HG02571 (cell line): ENCODE measurements around the gene DNAH5.

Experiments
- ATAC-seq: cut with Tn5 transposase; IDR thresholded peaks from one replicate; pipeline ENCODE4 v1.9.1; 2021; ENCODE audit warnings: mild to moderate bottlenecking, moderate library complexity; ENCODE audit not compliant: unreplicated experiment

Gene DNAH5

DNA sequence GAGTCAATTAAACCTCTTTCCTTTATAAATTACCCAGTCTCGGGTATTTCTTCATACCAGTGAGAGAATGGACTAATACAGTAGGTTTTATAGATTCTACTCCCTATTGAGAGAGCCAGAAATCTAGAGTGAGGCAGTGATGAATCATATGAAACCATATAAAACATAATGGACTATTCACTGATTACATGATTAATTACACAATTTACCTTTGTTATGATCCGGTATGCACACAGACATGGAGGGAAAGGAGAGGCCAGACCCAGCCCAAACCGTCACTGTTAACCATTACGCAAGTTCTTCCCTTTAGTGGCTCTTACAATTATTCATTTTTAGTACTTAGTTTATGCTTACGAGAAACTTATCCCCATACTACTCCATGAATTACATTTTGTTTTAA is 205.0 kb downstream of the DNAH5 start:
- no peak for ATAC-seq

DNA sequence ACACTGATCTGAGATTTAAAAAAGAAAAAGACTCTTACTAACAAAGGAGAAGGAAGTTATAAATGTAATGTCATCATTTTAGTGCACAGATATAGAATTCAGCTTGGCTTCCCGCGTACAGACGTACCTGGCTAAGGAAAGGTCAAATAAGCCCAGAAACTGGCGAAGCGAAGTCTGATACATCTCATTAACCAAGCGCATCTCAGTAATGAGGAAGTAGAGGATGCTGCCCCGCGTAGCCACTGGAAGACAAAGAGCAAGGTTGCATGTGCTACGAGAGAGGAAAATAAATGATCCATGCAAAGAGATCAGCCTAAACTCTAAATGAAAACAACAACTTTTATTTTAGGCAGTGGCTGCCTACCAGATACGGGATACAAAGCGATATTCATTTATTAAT is 208.8 kb downstream of the DNAH5 start:
- ATAC-seq = no peak

DNA sequence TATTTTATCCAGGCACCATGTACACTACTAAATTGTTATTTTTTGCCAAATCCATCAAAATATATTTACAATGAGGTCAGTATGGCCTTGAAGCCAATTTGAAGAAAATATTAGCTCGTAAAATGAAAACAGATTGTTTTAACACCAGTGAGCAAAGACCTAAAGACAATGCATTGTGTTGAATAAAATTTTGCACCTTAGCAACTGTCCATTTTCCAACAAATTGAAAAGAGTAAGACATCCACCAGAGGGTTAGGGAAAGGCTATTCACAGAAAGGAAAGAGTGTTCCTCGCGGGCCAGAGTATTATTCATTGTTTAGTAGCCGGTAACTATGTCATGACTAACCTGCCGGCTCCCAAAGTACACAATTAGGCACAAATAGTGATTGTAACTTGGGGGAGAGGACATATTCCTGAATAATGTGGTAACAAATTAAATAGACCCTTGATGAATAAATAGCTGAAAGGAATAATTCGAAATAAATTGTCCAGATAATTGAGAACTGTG is 213.3 kb downstream of the DNAH5 start:
- ATAC-seq = no peak

DNA sequence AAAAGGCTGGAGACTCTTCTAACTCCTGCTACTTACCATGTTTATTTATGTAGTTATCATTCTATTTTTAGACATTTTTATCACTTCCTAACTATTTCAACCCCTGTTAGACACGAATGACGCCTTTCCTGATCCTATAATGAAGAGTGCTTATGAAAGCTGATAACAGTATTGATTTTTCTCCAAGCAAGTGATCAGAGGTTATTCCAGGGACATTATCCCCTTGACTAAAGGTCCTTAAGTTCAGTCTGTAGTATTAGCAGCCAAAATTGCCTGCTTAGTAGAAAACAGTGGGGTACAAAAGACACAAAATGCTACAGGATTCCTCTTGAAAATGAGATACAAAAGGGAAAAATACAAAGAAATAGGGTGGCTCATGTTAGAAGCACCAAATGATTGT is 235.6 kb downstream of the DNAH5 start:
- no peak for ATAC-seq

DNA sequence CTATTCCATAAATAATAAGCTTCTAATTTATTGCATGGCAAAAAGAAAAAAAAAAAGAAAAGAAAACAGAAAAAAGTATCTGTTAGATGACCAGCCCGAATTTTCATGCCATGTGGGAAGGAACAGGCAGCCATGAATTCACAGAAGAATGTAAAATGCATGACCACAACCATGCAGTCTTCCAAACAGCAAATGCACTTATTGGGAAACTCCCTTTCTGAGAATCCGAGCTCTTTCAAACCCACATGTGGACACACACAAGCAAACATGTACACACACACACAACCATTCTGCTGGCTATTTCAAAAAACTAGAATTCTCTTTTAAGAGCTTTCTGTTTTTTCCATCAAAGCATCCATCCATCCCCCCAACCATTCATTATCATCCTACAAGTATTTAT is 236.1 kb downstream of the DNAH5 start:
- ATAC-seq = no peak

DNA sequence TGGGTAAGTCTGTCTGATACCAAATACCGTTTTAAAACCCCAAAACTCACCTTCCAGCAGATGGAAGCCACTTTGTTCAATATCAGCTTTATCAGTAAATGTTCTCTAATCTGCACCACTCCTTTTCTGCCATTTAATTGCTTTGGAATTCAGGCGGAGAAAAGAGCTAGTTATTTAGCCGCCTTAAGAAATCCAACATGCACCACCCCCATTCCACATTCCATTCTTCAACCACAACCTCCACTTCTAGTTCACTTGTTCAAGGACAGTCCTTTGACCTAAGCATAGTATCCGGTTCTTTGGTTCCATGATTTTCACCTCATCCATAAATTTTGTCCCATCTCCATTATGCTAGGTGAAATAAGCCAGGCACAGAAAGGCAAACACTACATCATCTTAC is 240.1 kb downstream of the DNAH5 start:
- ATAC-seq = no peak

DNA sequence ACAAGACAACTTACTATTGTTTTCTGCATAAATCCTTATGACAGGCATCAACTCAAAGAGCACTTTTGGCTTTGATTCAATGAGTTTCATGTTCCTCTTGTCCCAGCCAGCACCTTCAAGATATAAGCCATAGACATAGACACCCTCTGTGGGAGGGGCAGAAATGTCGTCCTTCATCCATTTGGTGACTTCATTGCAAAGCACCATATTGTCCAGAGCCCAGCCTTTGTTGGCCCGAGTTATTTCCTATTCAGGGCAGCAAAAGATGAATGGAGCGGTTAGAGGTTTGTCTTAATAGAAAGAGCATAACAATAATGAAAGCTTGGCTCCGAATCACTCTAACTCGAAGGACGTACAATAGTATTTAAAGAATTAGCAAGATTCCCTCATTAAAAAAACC is 243.9 kb downstream of the DNAH5 start:
- ATAC-seq = no peak

DNA sequence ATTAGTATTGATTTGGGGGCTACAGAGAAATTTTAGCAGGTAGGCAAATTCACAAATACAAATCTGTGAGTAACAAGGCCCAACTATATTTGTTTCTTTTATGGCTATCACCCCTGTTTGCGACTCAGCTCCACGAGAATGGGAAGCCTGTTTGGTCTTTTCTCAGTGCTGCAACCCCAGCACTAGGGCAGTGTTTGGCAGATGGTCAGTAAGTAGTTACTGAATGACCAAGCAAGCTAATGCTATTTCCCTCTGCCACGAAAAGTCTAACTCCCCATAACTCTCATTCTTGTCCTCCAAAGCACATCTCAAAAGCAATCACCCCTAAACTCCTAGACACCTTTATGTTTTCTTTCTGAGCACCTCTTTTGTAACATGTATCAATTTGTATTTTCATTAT is 245.6 kb downstream of the DNAH5 start:
- ATAC-seq = no peak

DNA sequence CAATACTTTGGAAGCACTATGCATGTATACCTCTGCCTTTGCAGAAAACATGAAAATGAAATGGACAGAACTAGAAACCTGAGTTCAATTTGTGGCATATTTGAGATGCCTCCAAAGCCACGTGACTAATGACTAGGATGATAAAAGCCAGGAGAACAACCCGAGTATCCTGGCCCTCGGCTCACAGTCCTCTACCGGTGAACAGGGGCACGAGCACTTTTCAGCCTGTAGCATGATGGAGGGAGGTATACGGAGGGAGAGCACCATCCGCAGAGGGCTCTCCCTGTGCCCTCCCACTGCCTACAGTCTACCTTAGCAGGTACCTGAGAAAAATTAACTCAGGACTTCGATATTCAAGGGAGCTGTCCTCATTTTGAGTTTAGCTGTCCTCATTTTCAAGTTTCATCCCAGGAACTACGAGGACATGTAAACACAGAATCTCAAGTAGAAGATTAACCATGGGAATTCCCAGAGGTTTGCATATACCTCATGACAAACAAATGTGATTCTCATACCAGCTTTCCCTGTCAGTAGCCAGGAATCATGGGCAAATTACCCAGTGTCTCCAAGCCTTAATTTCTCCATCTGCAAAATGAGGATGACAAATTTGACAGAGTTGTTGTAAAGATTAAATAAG is 249.3 kb downstream of the DNAH5 start:
- ATAC-seq = no peak

DNA sequence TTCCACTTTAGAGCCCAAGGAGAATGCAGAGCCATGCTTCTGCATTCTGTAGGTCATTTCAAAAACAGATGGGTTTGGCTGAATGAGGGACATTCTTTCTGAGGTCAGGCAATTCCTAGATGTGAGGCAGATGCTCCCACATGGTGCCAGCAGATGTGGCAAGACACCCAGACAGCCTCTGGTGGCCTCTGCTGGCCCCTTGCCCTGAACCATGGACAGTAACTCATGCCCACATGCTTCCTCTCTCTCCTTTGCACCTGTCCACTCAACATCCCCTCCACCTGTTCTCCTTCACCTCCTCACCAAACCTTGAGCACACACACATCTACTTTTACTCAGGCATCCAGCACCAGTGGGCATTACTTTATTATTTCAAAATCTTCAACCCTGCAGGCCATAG is 252.3 kb downstream of the DNAH5 start:
- no peak for ATAC-seq

DNA sequence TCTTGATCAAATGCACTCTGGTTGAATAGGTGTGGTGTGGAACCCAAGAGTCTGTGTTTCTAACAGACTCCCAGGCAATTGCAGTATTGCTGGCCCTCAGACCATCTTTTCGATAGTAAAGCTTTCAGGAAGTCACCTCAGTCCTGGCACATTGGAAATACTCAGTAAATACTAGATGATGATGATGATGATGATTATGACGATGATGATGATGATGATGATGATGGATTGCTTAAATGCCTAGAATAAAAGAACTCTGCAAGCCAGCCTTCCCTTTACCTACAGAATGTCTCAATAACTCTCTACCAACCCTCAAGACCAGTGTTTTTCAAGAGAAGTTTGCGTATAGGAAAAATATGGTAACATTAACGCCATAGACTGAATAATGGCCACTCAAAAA is 268.0 kb downstream of the DNAH5 start:
- ATAC-seq = no peak

DNA sequence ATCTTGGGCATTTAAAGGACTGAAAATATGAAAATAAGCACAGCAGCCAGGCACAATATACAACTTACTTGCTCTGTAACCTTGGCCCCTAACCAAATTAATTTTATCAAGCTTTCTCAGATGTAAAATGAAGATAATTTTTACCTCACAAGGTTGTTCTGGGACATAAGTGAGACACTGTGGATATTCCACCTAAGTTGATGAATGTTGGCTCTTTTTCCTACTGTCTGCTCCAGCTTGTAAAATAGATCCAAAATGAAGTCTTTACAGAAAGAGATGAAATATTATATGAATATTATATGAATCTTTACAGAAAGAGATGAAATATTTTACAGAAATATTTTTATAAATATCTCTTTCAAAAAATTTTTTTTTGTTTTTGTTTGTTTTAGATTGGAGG is 270.1 kb downstream of the DNAH5 start:
- ATAC-seq = no peak

DNA sequence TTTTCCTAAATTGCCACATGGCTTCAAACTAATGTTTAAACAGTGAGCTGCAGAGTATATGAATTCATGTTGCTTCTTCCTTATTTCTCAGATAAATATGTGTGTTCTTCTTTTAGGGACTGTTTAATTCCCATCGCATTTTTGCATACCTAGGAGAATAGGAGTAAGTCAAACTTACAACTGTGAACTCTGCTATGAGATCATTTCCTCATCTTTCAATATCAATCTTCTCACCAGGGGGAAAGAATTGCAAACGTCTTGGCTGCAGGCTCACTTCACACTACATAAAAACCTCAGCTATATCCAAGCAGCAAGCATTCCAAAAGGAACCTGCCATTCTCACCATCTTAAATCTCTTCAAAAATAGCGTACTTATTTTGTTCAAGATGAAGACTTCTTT is 271.0 kb downstream of the DNAH5 start:
- no peak for ATAC-seq

DNA sequence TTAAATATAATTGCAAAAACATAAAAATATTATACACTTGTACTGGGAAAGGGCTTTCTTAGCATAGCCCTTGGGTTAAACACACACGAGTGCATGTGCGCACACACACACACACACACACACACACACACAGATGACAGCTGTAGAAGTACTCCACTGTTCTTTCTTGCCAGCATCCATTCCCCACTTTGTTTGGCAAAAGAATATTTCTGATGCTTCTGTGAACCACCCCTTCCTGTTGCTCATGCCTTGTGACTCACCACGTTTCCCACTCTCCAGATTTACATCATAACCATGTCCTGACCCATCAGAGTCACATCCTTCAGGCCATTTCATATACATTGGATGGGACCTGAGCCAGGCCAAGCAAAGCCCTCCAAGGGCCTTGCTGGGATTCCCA is 280.1 kb downstream of the DNAH5 start:
- no peak for ATAC-seq

DNA sequence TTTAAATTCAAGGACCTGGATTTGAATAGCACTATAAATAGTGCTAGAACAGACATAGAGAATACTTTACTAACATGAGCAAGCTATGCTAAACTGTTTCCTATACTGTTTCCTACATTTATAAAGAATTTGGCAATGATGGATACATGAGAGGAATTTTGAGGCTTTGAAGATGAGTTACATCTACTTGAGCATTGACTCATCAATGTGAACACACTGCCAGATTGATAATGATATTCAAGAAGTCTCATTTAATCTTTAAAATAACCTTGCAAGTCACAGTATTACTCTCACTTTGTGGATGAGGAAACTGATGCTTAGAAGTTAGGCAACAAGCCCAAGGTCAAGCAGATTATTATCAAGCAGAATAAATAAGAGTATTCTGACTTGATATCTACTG is 281.9 kb downstream of the DNAH5 start:
- ATAC-seq = no peak

DNA sequence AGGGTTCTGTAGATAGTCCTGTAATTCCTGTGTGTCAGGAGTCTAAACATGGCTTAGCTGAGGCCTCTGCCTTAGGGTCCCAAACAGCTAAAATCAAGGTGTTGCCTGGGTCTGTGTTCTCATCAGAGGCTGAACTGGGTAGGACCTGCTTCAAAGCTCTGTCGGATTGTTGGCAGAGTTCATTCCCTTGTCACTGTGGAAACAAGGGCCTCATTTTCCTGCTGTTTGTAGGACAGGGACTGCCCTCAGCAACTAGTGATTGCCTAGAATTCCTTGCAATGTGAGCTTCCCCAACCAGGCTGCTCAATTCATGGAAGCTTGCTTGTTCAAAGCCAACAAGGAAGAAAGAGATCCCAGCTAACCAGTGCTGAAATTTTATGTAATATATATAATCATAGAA is 283.2 kb downstream of the DNAH5 start:
- no peak for ATAC-seq

DNA sequence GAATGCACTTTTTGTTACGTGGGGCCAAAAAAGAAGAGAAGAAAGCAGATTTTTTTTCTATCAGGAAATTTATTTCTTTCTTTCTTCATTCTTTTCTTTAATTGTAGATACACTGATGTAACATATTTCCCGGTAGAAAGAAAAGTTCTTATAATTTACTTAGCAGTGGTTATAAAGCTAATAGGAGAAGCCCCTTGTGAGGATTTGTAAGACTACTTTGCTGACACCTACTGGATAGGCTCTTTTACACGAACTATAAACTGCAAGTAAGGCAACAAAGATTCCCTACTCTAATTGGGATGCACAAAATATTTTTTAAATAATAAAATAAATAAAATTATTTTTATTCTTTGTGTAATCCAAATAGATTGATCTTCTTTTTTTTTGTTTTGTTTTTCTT is 284.4 kb downstream of the DNAH5 start:
- ATAC-seq = no peak

DNA sequence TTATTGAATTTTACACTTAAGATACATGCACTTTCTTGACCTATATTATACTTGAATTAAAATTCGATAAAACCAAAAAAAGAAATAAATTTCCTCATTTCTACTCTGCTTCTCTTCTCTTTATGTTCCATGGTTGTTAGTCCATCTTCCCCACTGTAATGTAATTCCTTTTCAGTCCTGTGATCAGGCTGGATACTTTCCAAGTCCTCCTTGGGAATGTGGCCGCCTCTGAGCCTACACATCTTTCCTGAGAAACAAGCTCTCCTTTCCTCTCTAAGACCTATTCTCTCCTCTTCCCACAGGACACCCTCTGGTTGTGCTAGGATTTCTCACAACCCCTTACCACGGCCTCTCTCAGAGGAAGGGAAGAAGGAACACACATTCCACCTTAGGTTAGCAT is 285.1 kb downstream of the DNAH5 start:
- ATAC-seq = no peak

DNA sequence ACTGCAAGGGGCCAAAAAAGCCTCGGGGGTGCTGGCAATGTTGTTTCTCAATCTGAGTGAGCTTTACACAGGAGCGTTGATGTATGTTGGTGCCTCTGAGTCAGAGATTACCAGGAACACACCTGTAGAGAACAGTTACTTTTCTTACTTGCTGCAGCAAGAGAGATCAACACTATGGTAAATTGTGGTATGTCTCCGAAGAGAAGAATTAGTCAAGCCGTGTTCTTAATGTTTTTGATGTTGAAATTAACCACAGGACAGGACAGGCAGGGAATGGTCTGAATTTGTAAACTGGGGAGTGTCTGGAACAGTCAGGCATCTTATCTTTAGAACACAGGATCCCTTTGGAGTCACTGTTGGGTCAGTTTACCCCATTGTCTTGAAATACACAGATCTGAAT is 285.7 kb downstream of the DNAH5 start:
- no peak for ATAC-seq

DNA sequence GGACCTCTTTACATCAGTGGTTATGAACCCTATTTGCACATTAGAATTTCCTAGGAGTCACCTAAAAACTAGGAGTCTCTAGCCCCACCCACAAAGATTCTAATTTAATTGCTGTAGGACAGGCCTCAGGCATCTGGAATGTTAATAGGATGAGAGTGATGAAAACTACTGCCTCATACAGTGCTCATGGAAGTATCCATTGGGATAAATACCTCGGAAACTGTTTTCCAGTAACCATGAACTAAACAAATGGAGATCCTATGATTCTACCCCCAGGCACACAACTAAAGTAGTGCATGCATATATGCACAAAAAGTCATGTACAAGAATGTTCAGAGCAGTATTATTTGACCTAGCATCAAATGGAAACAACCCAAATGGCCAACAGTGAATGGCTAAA is 286.3 kb downstream of the DNAH5 start:
- ATAC-seq = no peak

DNA sequence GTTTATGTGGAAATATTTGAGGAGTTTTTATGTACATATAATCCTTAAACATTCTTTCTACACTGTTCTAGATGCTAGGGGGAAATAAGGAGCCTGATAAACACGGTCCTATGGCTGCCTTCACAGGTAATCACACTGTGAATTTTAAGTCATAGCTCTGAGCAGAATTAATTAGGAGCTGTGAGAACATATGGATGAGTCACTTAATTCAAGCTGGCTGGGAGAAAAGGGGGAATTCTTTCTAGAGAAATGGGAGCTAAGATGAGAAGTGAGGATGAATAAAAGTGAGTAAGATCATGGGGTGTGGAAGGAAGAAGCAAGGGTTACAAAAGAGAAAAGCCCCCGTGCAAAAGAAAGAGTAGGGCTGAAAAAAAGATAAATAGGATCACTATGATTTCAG is 290.8 kb downstream of the DNAH5 start:
- no peak for ATAC-seq

DNA sequence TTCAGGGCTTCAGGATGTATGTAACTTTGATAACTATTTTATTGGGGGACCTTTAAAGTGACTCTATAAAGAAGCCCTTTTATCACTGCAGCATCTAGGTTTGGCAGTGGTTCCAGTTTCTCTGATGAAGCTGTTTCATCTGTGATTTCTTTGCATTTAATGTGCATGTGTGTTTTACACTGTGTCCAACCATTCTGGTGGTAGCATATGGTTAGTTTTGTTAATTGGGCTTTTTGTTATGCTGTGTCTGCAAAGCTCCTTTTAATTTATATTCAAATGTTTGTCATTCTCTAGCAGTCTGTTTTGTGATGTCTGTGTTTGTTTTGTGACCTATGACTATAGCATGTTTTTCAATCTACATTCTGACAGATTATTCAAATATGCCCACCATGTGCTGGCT is 294.8 kb downstream of the DNAH5 start:
- ATAC-seq = no peak

DNA sequence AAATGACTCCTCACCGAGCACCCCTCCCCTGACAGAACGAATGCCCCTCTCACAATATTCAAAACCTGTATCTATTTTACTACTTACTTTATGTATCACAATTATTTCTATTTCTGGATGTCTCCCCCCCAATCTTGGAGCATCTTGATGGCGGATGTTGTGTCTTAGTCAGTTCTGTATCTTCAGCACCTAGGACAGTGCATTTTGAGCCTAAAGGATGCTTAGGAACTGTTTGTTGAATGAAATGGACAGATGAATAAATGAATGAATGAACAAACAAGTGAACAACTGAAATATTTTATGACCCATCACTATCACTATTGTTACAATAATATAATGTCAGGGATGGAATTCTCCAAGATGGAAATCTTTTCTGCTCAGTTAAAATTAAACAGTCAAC is 295.7 kb downstream of the DNAH5 start:
- ATAC-seq = no peak
